ENCODE measurements around the gene SNX10.

The SNX10 gene

DNA sequence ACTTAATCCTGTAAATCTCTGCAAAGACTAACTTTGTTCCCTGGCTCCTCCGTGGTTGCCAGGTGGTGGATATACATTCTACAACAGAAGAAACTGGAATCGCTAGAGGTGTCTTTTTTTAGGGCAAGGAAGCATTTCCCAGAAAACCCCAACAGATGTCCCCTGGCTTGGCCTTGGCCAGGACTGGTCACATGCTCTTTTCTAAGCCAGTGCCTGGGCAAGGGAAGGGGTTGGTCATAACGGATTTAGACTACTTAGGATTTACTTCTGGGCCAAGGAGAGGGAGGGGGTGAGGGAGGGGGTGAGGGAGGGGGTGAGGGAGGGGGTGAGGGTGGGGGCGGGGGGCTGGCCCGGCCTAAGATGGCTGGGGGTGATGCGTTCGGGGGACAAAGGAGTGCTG lies 105.7 kb downstream of the SNX10 start:
- TF ChIP-seq, protein P1, sequence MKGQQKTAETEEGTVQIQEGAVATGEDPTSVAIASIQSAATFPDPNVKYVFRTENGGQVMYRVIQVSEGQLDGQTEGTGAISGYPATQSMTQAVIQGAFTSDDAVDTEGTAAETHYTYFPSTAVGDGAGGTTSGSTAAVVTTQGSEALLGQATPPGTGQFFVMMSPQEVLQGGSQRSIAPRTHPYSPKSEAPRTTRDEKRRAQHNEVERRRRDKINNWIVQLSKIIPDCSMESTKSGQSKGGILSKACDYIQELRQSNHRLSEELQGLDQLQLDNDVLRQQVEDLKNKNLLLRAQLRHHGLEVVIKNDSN (IDR thresholded peaks at IDR 0.05) = 0 out of 2 replicates have a peak, but pooled peaks have one; percentile 12
- TF ChIP-seq EGR1 (IDR thresholded peaks at IDR 0.05) = no peak

DNA sequence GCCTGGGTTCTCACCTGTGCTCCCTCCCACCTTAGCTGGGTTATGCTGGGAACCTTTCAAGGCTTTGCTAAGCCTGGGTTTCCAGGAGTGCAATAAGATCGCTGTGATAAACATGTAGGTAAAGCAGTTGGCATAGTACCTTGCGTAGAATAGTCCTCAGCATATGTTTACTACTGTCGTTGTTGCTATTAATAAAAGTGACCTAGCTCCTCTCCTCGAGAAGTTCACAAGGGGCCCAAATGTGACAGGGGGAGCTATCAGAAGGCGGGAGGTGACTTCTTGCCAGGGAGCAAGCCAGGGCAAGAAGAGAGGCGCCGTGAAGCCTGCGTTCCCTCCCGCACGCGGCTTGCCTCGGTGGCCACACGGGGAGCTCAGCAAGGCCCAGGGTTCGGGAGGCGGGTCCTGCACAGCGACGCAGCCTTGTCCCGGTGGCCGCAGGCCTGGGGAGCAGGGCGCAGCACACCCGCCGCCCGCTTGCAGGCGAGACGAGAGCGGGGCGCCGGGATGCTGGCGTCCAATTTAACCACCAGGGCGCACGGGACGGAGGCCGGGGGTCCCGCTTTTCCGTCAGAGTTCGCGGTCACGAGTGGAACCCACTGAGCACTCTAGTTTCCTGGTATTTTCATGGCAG lies 106.2 kb downstream of the SNX10 start:
- TF ChIP-seq TCF12 (IDR thresholded peaks at IDR 0.05; ENCODE audit: low read depth) (no peak), EGR1 (IDR thresholded peaks at IDR 0.05) (no peak), FOXM1 (IDR thresholded peaks at IDR 0.05; ENCODE audit: borderline replicate concordance, low read depth) (no peak), ZBTB7A (IDR thresholded peaks at IDR 0.05; ENCODE audit: low read depth) (no peak), EP300 (IDR thresholded peaks at IDR 0.05; ENCODE audit: borderline replicate concordance) (no peak), TEAD4 (IDR thresholded peaks at IDR 0.05) (no peak), CEBPB (IDR thresholded peaks at IDR 0.05) (no peak), NFIC (IDR thresholded peaks at IDR 0.05) (no peak)
- TF ChIP-seq, protein P2, sequence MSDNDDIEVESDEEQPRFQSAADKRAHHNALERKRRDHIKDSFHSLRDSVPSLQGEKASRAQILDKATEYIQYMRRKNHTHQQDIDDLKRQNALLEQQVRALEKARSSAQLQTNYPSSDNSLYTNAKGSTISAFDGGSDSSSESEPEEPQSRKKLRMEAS (IDR thresholded peaks at IDR 0.05) = no peak
- TF ChIP-seq, protein P3, sequence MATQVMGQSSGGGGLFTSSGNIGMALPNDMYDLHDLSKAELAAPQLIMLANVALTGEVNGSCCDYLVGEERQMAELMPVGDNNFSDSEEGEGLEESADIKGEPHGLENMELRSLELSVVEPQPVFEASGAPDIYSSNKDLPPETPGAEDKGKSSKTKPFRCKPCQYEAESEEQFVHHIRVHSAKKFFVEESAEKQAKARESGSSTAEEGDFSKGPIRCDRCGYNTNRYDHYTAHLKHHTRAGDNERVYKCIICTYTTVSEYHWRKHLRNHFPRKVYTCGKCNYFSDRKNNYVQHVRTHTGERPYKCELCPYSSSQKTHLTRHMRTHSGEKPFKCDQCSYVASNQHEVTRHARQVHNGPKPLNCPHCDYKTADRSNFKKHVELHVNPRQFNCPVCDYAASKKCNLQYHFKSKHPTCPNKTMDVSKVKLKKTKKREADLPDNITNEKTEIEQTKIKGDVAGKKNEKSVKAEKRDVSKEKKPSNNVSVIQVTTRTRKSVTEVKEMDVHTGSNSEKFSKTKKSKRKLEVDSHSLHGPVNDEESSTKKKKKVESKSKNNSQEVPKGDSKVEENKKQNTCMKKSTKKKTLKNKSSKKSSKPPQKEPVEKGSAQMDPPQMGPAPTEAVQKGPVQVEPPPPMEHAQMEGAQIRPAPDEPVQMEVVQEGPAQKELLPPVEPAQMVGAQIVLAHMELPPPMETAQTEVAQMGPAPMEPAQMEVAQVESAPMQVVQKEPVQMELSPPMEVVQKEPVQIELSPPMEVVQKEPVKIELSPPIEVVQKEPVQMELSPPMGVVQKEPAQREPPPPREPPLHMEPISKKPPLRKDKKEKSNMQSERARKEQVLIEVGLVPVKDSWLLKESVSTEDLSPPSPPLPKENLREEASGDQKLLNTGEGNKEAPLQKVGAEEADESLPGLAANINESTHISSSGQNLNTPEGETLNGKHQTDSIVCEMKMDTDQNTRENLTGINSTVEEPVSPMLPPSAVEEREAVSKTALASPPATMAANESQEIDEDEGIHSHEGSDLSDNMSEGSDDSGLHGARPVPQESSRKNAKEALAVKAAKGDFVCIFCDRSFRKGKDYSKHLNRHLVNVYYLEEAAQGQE (IDR thresholded peaks at IDR 0.05; ENCODE audit: low read depth) = no peak
- TF ChIP-seq, protein P1 (IDR thresholded peaks at IDR 0.05) = no peak

DNA sequence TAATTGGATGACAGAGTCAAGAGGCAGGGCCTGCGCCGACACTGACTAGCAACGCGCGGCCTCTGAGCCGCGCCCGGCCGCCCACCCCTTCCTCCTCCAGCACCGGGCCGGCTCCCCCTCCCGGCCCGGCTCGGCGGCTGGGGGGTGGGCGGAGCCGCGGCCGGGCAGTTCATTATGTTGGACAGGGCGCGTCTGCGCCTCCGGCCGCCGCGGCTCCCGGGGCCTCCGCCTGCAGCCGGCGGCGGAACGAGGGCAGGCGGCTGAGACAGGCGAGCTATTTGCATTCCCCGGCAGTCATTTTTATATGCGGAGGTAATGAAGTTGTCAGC lies 106.7 kb downstream of the SNX10 start:
- TF ChIP-seq, protein P1 (IDR thresholded peaks at IDR 0.05) = no peak
- TF ChIP-seq EP300 (IDR thresholded peaks at IDR 0.05; ENCODE audit: borderline replicate concordance) (no peak), RAD21 (IDR thresholded peaks at IDR 0.05; ENCODE audit: low read depth) (no peak)

DNA sequence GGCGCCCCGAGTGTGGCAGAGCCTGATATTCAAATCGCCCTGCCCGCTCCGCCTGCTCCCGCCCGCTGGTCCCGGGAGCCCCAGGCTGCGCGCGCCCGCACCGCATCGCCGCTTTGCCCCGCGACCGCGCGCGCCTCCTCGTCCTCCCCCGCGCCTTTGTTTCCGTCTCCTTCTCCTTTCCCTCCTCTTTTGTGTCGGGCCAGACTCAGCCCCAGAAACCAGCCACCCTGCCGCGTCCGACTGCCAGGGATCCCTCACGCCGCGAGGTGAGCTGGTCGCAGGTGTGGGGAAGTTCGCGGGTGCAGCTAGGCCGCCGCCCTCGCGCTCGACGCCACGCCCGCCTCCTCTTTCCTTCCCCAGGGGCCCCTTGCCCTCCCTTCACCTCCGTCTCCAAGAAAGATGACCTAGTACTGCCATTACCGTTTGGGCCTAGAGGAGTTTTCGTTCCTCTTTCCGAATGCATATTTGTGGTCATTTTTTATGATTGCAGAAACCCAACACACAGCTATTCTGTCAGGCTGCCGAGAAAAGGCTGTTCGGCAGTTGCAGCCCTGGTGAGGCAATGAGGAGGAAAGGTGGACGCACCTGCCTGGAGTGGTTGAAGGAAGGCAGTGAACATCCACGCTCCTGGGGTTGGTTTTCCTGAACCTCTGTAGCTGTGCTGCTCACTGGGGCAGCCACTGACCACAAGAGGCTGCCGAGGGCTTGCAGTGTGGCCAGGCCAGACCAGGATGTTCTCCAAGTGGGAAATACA lies 107.3 kb downstream of the SNX10 start:
- TF ChIP-seq, protein P2 (IDR thresholded peaks at IDR 0.05) = peak; percentile 86
- no peak for TF ChIP-seq EP300 (IDR thresholded peaks at IDR 0.05; ENCODE audit: borderline replicate concordance)

DNA sequence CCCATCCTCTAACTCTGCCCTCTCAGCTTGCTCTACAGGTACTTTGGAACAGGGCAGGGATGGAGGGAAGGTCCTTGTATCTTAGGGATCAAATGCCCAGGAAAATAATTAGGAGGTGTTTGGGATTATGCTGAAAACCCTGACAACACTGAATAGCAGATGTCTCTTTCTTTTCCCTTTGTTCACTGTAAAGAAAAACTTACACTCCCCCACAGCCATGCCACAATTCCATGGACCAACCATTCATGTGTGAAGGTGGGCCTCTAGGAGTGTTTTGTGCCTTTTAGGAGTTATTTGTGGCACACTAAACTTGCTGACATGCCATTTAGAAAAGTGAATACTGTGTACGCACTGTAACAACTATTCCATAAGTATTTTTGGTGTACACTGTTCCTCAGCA lies 108.1 kb downstream of the SNX10 start:
- TF ChIP-seq TCF12 (IDR thresholded peaks at IDR 0.05; ENCODE audit: low read depth) = no peak
- TF ChIP-seq, protein P2 (IDR thresholded peaks at IDR 0.05) = no peak
- TF ChIP-seq EP300 (IDR thresholded peaks at IDR 0.05; ENCODE audit: borderline replicate concordance) = no peak
- no peak for TF ChIP-seq FOXM1 (IDR thresholded peaks at IDR 0.05; ENCODE audit: borderline replicate concordance, low read depth)
- TF ChIP-seq, protein P3 (IDR thresholded peaks at IDR 0.05; ENCODE audit: low read depth) = no peak

DNA sequence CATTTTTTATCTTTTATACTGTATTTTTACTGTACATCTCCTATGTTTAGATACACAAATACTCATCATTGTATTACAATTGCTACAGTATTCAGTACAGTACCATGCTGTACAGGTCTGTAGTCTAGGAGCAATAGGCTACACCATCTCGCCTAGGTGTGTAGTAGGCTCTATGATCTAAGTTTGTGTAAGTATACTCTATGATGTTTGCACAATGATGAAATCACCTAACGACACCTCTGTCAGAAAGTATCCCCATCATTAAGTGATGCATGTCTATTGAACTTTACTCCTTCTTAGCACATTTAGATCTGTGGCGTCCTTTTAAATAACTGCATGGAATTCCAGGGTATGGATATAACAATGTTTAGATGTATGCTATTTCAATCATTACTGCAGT lies 112.0 kb downstream of the SNX10 start:
- TF ChIP-seq FOXM1 (IDR thresholded peaks at IDR 0.05; ENCODE audit: borderline replicate concordance, low read depth) = no peak
- TF ChIP-seq, protein P2 (IDR thresholded peaks at IDR 0.05) = no peak
- TF ChIP-seq EGR1 (IDR thresholded peaks at IDR 0.05) = no peak
- TF ChIP-seq, protein P3 (IDR thresholded peaks at IDR 0.05; ENCODE audit: low read depth) = no peak
- TF ChIP-seq CREB1 (IDR thresholded peaks at IDR 0.05; ENCODE audit: low read depth) = no peak
- TF ChIP-seq, protein P1 (IDR thresholded peaks at IDR 0.05) = no peak
- no peak for TF ChIP-seq TEAD4 (IDR thresholded peaks at IDR 0.05)
- no peak for TF ChIP-seq YY1 (IDR thresholded peaks at IDR 0.05; ENCODE audit: low read depth)
- no peak for TF ChIP-seq CEBPB (IDR thresholded peaks at IDR 0.05)
- no peak for TF ChIP-seq TAF1 (IDR thresholded peaks at IDR 0.05; ENCODE audit: low read depth)
- TF ChIP-seq ZBTB7A (IDR thresholded peaks at IDR 0.05; ENCODE audit: low read depth) = no peak

All from Ishikawa (cell line).